Measurements from ENCODE around the gene GRAMD1B.

DNA sequence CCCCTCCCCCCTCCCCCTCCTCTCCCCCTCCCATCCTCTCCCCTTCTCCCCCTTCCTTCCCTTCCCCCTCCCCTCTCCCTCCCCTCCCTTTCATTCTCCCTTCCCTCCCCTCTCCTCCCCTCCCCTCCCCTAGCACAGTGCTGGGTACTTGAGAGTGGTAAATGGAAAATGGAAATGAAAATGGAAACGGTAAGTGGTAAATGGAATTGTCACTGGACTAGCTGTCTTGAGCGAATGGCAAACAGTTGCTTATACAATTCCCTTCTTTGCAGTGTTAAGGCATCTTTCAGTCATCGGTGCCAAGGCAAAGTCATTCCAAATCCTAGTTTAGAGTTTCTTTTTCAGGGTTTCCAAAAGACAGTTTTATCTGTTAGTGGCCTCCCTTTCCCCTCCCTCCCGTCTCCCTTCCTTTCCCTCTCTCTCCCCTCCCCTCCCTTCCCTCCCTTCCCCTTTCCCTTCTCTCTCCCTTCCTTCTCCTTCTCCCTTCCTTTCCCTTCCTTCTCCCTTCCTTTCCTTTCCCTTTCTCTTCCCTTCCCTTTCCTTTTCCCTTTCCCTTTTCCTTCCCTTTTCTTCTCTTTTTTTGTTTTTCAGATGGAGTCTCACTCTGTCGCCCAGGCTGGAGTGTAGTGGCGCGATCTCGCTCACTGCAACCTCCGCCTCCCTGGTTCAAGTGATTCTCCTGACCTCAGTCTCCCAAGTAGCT lies 47.3 kb downstream of the GRAMD1B start:
- TF ChIP-seq, protein P1, sequence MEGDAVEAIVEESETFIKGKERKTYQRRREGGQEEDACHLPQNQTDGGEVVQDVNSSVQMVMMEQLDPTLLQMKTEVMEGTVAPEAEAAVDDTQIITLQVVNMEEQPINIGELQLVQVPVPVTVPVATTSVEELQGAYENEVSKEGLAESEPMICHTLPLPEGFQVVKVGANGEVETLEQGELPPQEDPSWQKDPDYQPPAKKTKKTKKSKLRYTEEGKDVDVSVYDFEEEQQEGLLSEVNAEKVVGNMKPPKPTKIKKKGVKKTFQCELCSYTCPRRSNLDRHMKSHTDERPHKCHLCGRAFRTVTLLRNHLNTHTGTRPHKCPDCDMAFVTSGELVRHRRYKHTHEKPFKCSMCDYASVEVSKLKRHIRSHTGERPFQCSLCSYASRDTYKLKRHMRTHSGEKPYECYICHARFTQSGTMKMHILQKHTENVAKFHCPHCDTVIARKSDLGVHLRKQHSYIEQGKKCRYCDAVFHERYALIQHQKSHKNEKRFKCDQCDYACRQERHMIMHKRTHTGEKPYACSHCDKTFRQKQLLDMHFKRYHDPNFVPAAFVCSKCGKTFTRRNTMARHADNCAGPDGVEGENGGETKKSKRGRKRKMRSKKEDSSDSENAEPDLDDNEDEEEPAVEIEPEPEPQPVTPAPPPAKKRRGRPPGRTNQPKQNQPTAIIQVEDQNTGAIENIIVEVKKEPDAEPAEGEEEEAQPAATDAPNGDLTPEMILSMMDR (conservative IDR thresholded peaks at IDR 0.05 in 1 of 2, IDR thresholded peaks at IDR 0.05 in 1 of 2; ENCODE audit: low read depth in 1 of 2, low read length in 2 of 2) = no peak
- TF ChIP-seq EZH2 (IDR thresholded peaks at IDR 0.05; ENCODE audit: low read length, missing control alignments) = no peak

Measured in fibroblast of lung (primary cell).